HG02970 (cell line): ENCODE results near the gene TMEM254.
"Not testable (repeated sequence)": the region's sequence is repeated elsewhere in the genome, so short reads cannot be mapped to it uniquely, and the experiment has no call there.

Experiments used
- ATAC-seq: cut with Tn5 transposase; IDR thresholded peaks from one replicate; pipeline ENCODE4 v1.9.1; 2021; ENCODE audit warnings: mild to moderate bottlenecking, moderate library complexity, moderate number of reproducible peaks; ENCODE audit not compliant: unreplicated experiment, low FRiP score

TMEM254 gene

GRCh38 chr10:80078448-80079311, at the start of gene TMEM254:
TSS of gene TMEM254 (plus strand) at chr10:80078665. CDS start at chr10:80078700, 35 bp downstream.
- peak; percentile 84 for ATAC-seq

GRCh38 chr10:80029205-80029604, 49.3 kb upstream of the TMEM254 start:
- ATAC-seq: not testable (repeated sequence)

GRCh38 chr10:80029865-80030264, 48.6 kb upstream of the TMEM254 start:
- ATAC-seq: not testable (repeated sequence)

GRCh38 chr10:80032503-80032902, 46.0 kb upstream of the TMEM254 start:
- no peak for ATAC-seq

- not testable (repeated sequence) for ATAC-seq
Measured at GRCh38 chr10:80034766-80035165, 43.7 kb upstream of the TMEM254 start.

GRCh38 chr10:80035430-80035829, 43.0 kb upstream of the TMEM254 start:
- ATAC-seq: not testable (repeated sequence)

- not testable (repeated sequence) for ATAC-seq
Measured at GRCh38 chr10:80036921-80037500, 41.5 kb upstream of the TMEM254 start.

GRCh38 chr10:80038226-80038625, 40.2 kb upstream of the TMEM254 start:
- not testable (repeated sequence) for ATAC-seq

GRCh38 chr10:80041162-80041561, 37.3 kb upstream of the TMEM254 start:
- no peak for ATAC-seq

GRCh38 chr10:80044935-80045334, 33.5 kb upstream of the TMEM254 start:
- not testable (repeated sequence) for ATAC-seq

GRCh38 chr10:80046629-80047441, 31.6 kb upstream of the TMEM254 start:
- peak; percentile 75 for ATAC-seq

- no peak for ATAC-seq
Measured at GRCh38 chr10:80050752-80051151, 27.7 kb upstream of the TMEM254 start.

GRCh38 chr10:80051993-80052392, 26.5 kb upstream of the TMEM254 start:
- no peak for ATAC-seq

- no peak for ATAC-seq
Measured at GRCh38 chr10:80055760-80056159, 22.7 kb upstream of the TMEM254 start.

- ATAC-seq: no peak
Measured at GRCh38 chr10:80057171-80057570, 21.3 kb upstream of the TMEM254 start.

- ATAC-seq: no peak
Measured at GRCh38 chr10:80064120-80064886, 14.2 kb upstream of the TMEM254 start.

- no peak for ATAC-seq
Measured at GRCh38 chr10:80066809-80067208, 11.7 kb upstream of the TMEM254 start.

- not testable (repeated sequence) for ATAC-seq
Measured at GRCh38 chr10:80067821-80068220, 10.6 kb upstream of the TMEM254 start.

- ATAC-seq: no peak
Measured at GRCh38 chr10:80068270-80068669, 10.2 kb upstream of the TMEM254 start.

GRCh38 chr10:80070057-80070456, 8.4 kb upstream of the TMEM254 start:
- no peak for ATAC-seq
